T-cell (primary cell): Measurements from ENCODE around the gene FAM98B. TPM values are rescaled to one million over a fixed set of nuclear protein-coding genes. Genes with fewer than 3 reads are reported as not detected.

Experiments
- ATAC-seq, 4 experiments: fragments of 200-7000 bp in 3 of 4; fragments of 150-1000 bp in 1 of 4; cut with Tn5 transposase; replicated peaks in 1 of 4; 1 replicate in 3 of 4; 2 replicates in 1 of 4; pipeline ENCODE4 v1.10.0; 2021; ENCODE audit warnings: moderate library complexity in 3 of 4, mild to moderate bottlenecking in 2 of 4, moderate number of reproducible peaks in 1 of 4
- CTCF ChIA-PET, 2 donors: fragments of 300-600 bp; sonication (Branson Sonifier 250); formaldehyde crosslinking; loops; one replicate each; lab custom pipeline; 2022; ENCODE audit warnings: antibody characterized with exemption in 2 of 2; lab: Charles Lee
- POLR2A ChIA-PET, 2 donors: fragments of 300-600 bp; sonication (Branson Sonifier 250); formaldehyde crosslinking; loops; one replicate each; lab custom pipeline; 2022; ENCODE audit warnings: antibody characterized with exemption in 2 of 2; lab: Charles Lee
- DNase-seq, 35 experiments: peaks; one replicate each; pipeline versions ENCODE4 v3.0.0 to v3.0.0-alpha.2; 2013 to 2023
- H3K27ac ChIP-seq: one replicate; pipeline ENCODE4 v1.5.1; 2013; ENCODE audit warnings: low read length
- H3K27me3 ChIP-seq, 2 experiments: replicated peaks in 1 of 2; 1 replicate in 1 of 2; 2 replicates in 1 of 2; pipeline versions ENCODE4 v1.6.1 to v1.7.0; 2013; ENCODE audit warnings: low read length in 1 of 2, mixed read lengths in 1 of 2; ENCODE audit not compliant: control insufficient read depth in 2 of 2, insufficient read depth in 2 of 2; ENCODE audit errors: extremely low read depth in 1 of 2
- H3K36me3 ChIP-seq, 2 donors: 1 replicate in 1 of 2; 2 replicates in 1 of 2; pipeline versions ENCODE4 v1.6.1 to v1.7.0; 2013; ENCODE audit warnings: low read length in 1 of 2; ENCODE audit not compliant: control insufficient read depth in 2 of 2, insufficient read depth in 1 of 2; ENCODE audit errors: extremely low read depth in 1 of 2
- H3K4me1 ChIP-seq, 2 experiments: 1 replicate in 1 of 2; 2 replicates in 1 of 2; pipeline versions ENCODE4 v1.6.1 to v1.7.0; 2013; ENCODE audit warnings: low read length in 2 of 2, mixed read lengths in 1 of 2; ENCODE audit not compliant: insufficient read depth in 2 of 2, control insufficient read depth in 1 of 2; ENCODE audit errors: extremely low read depth in 1 of 2
- H3K4me3 ChIP-seq, 2 donors: 1 replicate in 1 of 2; 2 replicates in 1 of 2; pipeline versions ENCODE4 v1.5.1 to v1.7.0; 2013; ENCODE audit warnings: mild to moderate bottlenecking in 2 of 2, low read length in 1 of 2, moderate library complexity in 1 of 2; ENCODE audit not compliant: control insufficient read depth in 1 of 2; ENCODE audit errors: extremely low read depth in 1 of 2
- H3K9me3 ChIP-seq: 2 replicates; pipeline ENCODE4 v1.7.0; 2013
- H3K27ac Mint-ChIP-seq, 2 donors: one replicate each; pipeline ENCODE4 v1.8.0; 2020 to 2021; ENCODE audit warnings: mild to moderate bottlenecking in 2 of 2, mixed read lengths in 2 of 2
- H3K27me3 Mint-ChIP-seq, 2 donors: one replicate each; pipeline ENCODE4 v1.8.0; 2021 to 2022; ENCODE audit warnings: mixed read lengths in 2 of 2
- H3K36me3 Mint-ChIP-seq: one replicate; pipeline ENCODE4 v1.8.0; 2021; ENCODE audit warnings: mixed read lengths
- H3K4me1 Mint-ChIP-seq, 3 donors: one replicate each; pipeline ENCODE4 v1.8.0; 2020 to 2022; ENCODE audit warnings: mixed read lengths in 3 of 3, mild to moderate bottlenecking in 1 of 3
- H3K4me3 Mint-ChIP-seq, 3 donors: one replicate each; pipeline ENCODE4 v1.8.0; 2020 to 2022; ENCODE audit warnings: mild to moderate bottlenecking in 3 of 3, mixed read lengths in 3 of 3, moderate library complexity in 3 of 3
- H3K9me3 Mint-ChIP-seq, 3 donors: one replicate each; pipeline ENCODE4 v1.8.0; 2020 to 2022; ENCODE audit warnings: mixed read lengths in 3 of 3
- WGBS: methylation state at CpG from one replicate; pipeline ENCODE4 v1.1.5; 2013; ENCODE audit warnings: missing lambda C conversion rate; ENCODE audit not compliant: insufficient coverage; 5-methylcytosine and 5-hydroxymethylcytosine counted together
- total RNA-seq, 35 experiments: library from RNA in 6 of 35; stranded (reverse) in 6 of 35; fragments of 120-200 nt in 1 of 35; gene quantifications; one replicate each; pipeline versions ENCODE4 v1.2.1 to v1.2.4 and lab custom pipeline; 2013 to 2026

The FAM98B gene
- total RNA-seq, 5 donors from 2014 or later (not counting 1 experiment from before 2014, with no cell fraction given): 15.1 to 24.4 (median 20.6) TPM

- H3K27me3 Mint-ChIP-seq: no peaks in the 10 kb centered on the region
- H3K36me3 ChIP-seq: peaks cover 24 to 94% of the 10 kb centered on the region in 2 donors
- H3K27ac Mint-ChIP-seq: peak overlapping the region; percentile 61 to 80
- H3K27ac ChIP-seq: no peak overlapping the region
- H3K4me3 Mint-ChIP-seq: no peak overlapping the region
- H3K36me3 Mint-ChIP-seq: peaks cover 70% of the 10 kb centered on the region
- no peaks in the 10 kb centered on the region for H3K4me1 ChIP-seq
- no peak overlapping the region for H3K4me3 ChIP-seq
- ATAC-seq: no peak
- H3K9me3 ChIP-seq: no peaks in the 10 kb centered on the region
- H3K4me1 Mint-ChIP-seq: peaks cover 22 to 30% (median 28%) of the 10 kb centered on the region in 3 donors
- whole genome bisulfite sequencing: 100% methylated on average over 2 of the region's 2 CpGs
- H3K9me3 Mint-ChIP-seq: no peaks in the 10 kb centered on the region
- POLR2A ChIA-PET: interaction anchor here in 1 of 2 donors (1.2 to 1.5 kb wide), 2 partner anchors 8 to 11 kb away, joined by 3 to 5 read pairs; no protein-coding TSS in a partner anchor
- no peaks in the 10 kb centered on the region for H3K27me3 ChIP-seq
- CTCF ChIA-PET: interaction anchor here in 1 of 2 donors (0.5 kb wide), 1 partner anchor 38 kb away, joined by 4 read pairs; no protein-coding TSS in a partner anchor
- no peak for DNase-seq
These were observed 60.7 kb downstream of the FAM98B start for GRCh38 chr15:38514601-38515000.

GRCh38 chr15:38516626-38517025 lies 62.7 kb downstream of the FAM98B start:
- peaks cover 17 to 83% of the 10 kb centered on the region in 2 donors for H3K36me3 ChIP-seq
- DNase-seq: no peak
- no peaks in the 10 kb centered on the region for H3K4me1 ChIP-seq
- H3K4me3 Mint-ChIP-seq: no peak overlapping the region
- POLR2A ChIA-PET: interaction anchor here in 1 of 2 donors (0.6 kb wide), 1 partner anchor 875 kb away, joined by 3 read pairs; no protein-coding TSS in a partner anchor
- H3K4me1 Mint-ChIP-seq: peaks cover 32 to 38% (median 35%) of the 10 kb centered on the region in 3 donors
- no peak for ATAC-seq
- no peaks in the 10 kb centered on the region for H3K9me3 Mint-ChIP-seq
- H3K4me3 ChIP-seq: no peak overlapping the region
- CTCF ChIA-PET: interaction anchor here in 1 of 2 donors (0.6 kb wide), 1 partner anchor 183 kb away, joined by 3 read pairs; no protein-coding TSS in a partner anchor
- H3K36me3 Mint-ChIP-seq: peaks cover 59% of the 10 kb centered on the region
- H3K27me3 ChIP-seq: no peaks in the 10 kb centered on the region
- H3K27ac Mint-ChIP-seq: peak overlapping the region; percentile 37 to 64
- H3K27ac ChIP-seq: no peak overlapping the region
- H3K9me3 ChIP-seq: no peaks in the 10 kb centered on the region
- H3K27me3 Mint-ChIP-seq: no peaks in the 10 kb centered on the region
- 100% methylated on average over 4 of the region's 5 CpGs for WGBS

GRCh38 chr15:38517312-38517975 lies 63.5 kb downstream of the FAM98B start:
- no peaks in the 10 kb centered on the region for H3K9me3 ChIP-seq
- ChIA-PET POLR2A (interaction anchor here in 1 of 2 donors (0.6 kb wide), 1 partner anchor 27 kb away, joined by 3 read pairs; no protein-coding TSS in a partner anchor), CTCF (interaction anchor here in 1 of 2 donors (2.3 kb wide), 1 partner anchor 182 kb away, joined by 6 read pairs; no protein-coding TSS in a partner anchor)
- Mint-ChIP-seq H3K27me3 (no peaks in the 10 kb centered on the region), H3K4me1 (peaks cover 38 to 44% (median 43%) of the 10 kb centered on the region in 3 donors), H3K27ac (peak overlapping the region; percentile 70 to 87), H3K36me3 (peaks cover 55% of the 10 kb centered on the region), H3K9me3 (no peaks in the 10 kb centered on the region), H3K4me3 (no peak overlapping the region)
- H3K4me1 ChIP-seq: no peaks in the 10 kb centered on the region
- DNase-seq: no peak
- no peak for ATAC-seq
- 100% methylated on average over 1 of the region's 2 CpGs for WGBS
- H3K36me3 ChIP-seq: peaks cover 13 to 83% of the 10 kb centered on the region in 2 donors
- H3K27me3 ChIP-seq: no peaks in the 10 kb centered on the region
- no peak overlapping the region for H3K27ac ChIP-seq
- H3K4me3 ChIP-seq: no peak overlapping the region

GRCh38 chr15:38518084-38518483 lies 64.2 kb downstream of the FAM98B start:
- CTCF ChIA-PET: interaction anchor here in 1 of 2 donors (2.3 kb wide), 1 partner anchor 182 kb away, joined by 6 read pairs; no protein-coding TSS in a partner anchor
- H3K4me3 Mint-ChIP-seq: no peak overlapping the region
- H3K9me3 ChIP-seq: no peaks in the 10 kb centered on the region
- no peak overlapping the region for H3K27ac ChIP-seq
- H3K4me3 ChIP-seq: no peak overlapping the region
- H3K27ac Mint-ChIP-seq: peak overlapping the region; percentile 70 to 87
- ATAC-seq (no peak), DNase-seq (no peak)
- POLR2A ChIA-PET: interaction anchor here (0.6 to 1.3 kb wide), 2 partner anchors 13 to 28 kb away, joined by 3 to 4 read pairs; no protein-coding TSS in a partner anchor
- H3K4me1 Mint-ChIP-seq: peaks cover 44 to 50% (median 48%) of the 10 kb centered on the region in 3 donors
- peaks cover 0 to 3% of the 10 kb centered on the region in 2 experiments for H3K4me1 ChIP-seq
- H3K27me3 ChIP-seq: no peaks in the 10 kb centered on the region
- no CpG with 5 or more reads among the region's 4 CpGs for WGBS
- H3K36me3 ChIP-seq: peaks cover 12 to 83% of the 10 kb centered on the region in 2 donors
- peaks cover 58% of the 10 kb centered on the region for H3K36me3 Mint-ChIP-seq
- H3K27me3 Mint-ChIP-seq: no peaks in the 10 kb centered on the region
- H3K9me3 Mint-ChIP-seq: no peaks in the 10 kb centered on the region

- no peak for ATAC-seq
- no peak overlapping the region for H3K27ac ChIP-seq
- H3K36me3 ChIP-seq: peaks cover 11 to 82% of the 10 kb centered on the region in 2 donors
- Mint-ChIP-seq H3K36me3 (peaks cover 54% of the 10 kb centered on the region), H3K27me3 (no peaks in the 10 kb centered on the region), H3K4me1 (peaks cover 43 to 61% (median 55%) of the 10 kb centered on the region in 3 donors), H3K9me3 (no peaks in the 10 kb centered on the region), H3K4me3 (no peak overlapping the region), H3K27ac (peak overlapping the region; percentile 41 to 69)
- H3K9me3 ChIP-seq: no peaks in the 10 kb centered on the region
- DNase-seq: no peak
- no CpG with 5 or more reads among the region's 3 CpGs for WGBS
- ChIA-PET CTCF (interaction anchor here in 1 of 2 donors (0.5 to 2.0 kb wide), 4 partner anchors 15 to 180 kb away, joined by 3 to 12 read pairs (median 4); no protein-coding TSS in a partner anchor), POLR2A (no interaction called here)
- H3K4me3 ChIP-seq: no peak overlapping the region
- H3K27me3 ChIP-seq: no peaks in the 10 kb centered on the region
- peaks cover 0 to 3% of the 10 kb centered on the region in 2 experiments for H3K4me1 ChIP-seq
These were observed 66.1 kb downstream of the FAM98B start for GRCh38 chr15:38520035-38520434.

GRCh38 chr15:38521316-38521715 lies 67.4 kb downstream of the FAM98B start:
- ATAC-seq (peak in 1 of 4 experiments; percentile 26), DNase-seq (no peak)
- H3K4me3 ChIP-seq: no peak overlapping the region
- peaks cover 0 to 3% of the 10 kb centered on the region in 2 experiments for H3K4me1 ChIP-seq
- WGBS: 68% methylated on average over 4 of the region's 5 CpGs
- no peak overlapping the region for H3K4me3 Mint-ChIP-seq
- H3K27me3 Mint-ChIP-seq: no peaks in the 10 kb centered on the region
- H3K27ac ChIP-seq: no peak overlapping the region
- no peaks in the 10 kb centered on the region for H3K27me3 ChIP-seq
- ChIA-PET POLR2A (no interaction called here), CTCF (interaction anchor here (0.7 to 2.0 kb wide), 6 partner anchors 14 to 178 kb away, joined by 3 to 12 read pairs (median 4); no protein-coding TSS in a partner anchor)
- H3K27ac Mint-ChIP-seq: peak overlapping the region; percentile 66 to 84
- H3K9me3 Mint-ChIP-seq: no peaks in the 10 kb centered on the region
- H3K4me1 Mint-ChIP-seq: peaks cover 46 to 62% (median 58%) of the 10 kb centered on the region in 3 donors
- H3K36me3 Mint-ChIP-seq: peaks cover 46% of the 10 kb centered on the region
- H3K36me3 ChIP-seq: peaks cover 14 to 83% of the 10 kb centered on the region in 2 donors
- H3K9me3 ChIP-seq: no peaks in the 10 kb centered on the region
